OCI-LY3 (cell line): Measurements from ENCODE around the gene LITAF.

Experiments
- EZH2phosphoT487 ChIP-seq: fragments of 200-600 bp; shearing (Covaris generic); IDR thresholded peaks from 2 replicates; pipeline ENCODE4 v1.6.1; 2018; ENCODE audit warnings: antibody characterized with exemption, mixed run types, low read depth
- TF ChIP-seq, protein P1 (sequence below): fragments of 200-600, 300-600 bp; sonication (generic); IDR thresholded peaks from 2 replicates; pipeline ENCODE4 v1.5.1; 2014; ENCODE audit warnings: antibody characterized with exemption, low read length, low read depth

DNA sequence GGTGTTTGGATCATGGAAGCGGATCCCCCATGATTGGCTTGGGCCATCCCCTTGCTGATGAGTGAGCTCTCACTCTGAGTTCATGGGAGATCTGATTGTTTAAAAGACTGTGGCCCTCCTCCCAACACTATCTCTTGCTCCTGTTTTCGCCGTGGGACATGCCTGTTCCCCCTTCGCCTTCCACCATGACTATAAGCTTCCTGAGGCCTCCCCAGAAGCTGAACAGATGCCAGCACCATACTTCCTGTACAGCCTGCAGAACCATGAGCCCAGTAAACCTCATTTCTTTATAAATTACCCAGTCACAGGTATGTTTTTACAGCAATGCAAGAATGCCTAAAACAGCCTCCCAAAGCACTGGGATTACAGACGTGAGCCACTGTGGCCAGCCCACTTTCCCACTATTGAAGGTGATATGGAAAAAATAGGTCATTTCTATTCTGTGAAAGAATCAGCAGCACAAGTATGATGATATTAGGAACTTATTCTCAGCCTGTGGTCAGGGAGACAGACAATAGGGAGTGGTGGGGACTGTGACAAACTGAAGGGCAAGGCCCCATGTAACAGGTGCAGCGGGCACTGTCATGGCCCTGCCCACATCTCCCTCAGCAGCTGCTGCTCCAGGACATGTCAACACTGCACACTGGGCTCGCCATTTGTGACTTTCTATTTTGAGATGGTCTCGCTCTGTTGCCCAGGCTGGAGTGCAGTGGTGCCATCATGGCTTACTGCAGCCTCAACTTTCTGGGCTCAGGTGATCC lies 33.7 kb upstream of the LITAF start:
- TF ChIP-seq, protein P1, sequence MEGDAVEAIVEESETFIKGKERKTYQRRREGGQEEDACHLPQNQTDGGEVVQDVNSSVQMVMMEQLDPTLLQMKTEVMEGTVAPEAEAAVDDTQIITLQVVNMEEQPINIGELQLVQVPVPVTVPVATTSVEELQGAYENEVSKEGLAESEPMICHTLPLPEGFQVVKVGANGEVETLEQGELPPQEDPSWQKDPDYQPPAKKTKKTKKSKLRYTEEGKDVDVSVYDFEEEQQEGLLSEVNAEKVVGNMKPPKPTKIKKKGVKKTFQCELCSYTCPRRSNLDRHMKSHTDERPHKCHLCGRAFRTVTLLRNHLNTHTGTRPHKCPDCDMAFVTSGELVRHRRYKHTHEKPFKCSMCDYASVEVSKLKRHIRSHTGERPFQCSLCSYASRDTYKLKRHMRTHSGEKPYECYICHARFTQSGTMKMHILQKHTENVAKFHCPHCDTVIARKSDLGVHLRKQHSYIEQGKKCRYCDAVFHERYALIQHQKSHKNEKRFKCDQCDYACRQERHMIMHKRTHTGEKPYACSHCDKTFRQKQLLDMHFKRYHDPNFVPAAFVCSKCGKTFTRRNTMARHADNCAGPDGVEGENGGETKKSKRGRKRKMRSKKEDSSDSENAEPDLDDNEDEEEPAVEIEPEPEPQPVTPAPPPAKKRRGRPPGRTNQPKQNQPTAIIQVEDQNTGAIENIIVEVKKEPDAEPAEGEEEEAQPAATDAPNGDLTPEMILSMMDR = no peak
- no peak for TF ChIP-seq EZH2phosphoT487
